ENCODE data around the gene PHF2. TPM values are rescaled to one million over a fixed set of nuclear protein-coding genes. Genes with fewer than 3 reads are reported as not detected.

Gene PHF2
- total RNA-seq, 2 donors from 2014 or later, result 14.9 to 19.5 TPM

GRCh38 chr9:93623753-93624152 is 47.4 kb downstream of the PHF2 start:
- no peak overlapping the region for H3K27ac Mint-ChIP-seq
- H3K4me3 Mint-ChIP-seq, result no peak overlapping the region
- ATAC-seq, result no peak
- peaks cover 12 to 16% of the 10 kb centered on the region in 2 donors for H3K4me1 Mint-ChIP-seq (ENCODE audit: low read depth in 2 of 2)
- no peak for DNase-seq (ENCODE audit: low spot score)
- no peaks in the 10 kb centered on the region for H3K27me3 Mint-ChIP-seq
- H3K36me3 Mint-ChIP-seq, result peaks cover 19% of the 10 kb centered on the region
- no peaks in the 10 kb centered on the region for H3K9me3 Mint-ChIP-seq

- Mint-ChIP-seq H3K4me3 (no peak overlapping the region), H3K27me3 (no peaks in the 10 kb centered on the region), H3K9me3 (no peaks in the 10 kb centered on the region), H3K27ac (no peak overlapping the region), H3K4me1 (ENCODE audit: low read depth in 2 of 2) (peaks cover 11 to 15% of the 10 kb centered on the region in 2 donors), H3K36me3 (peaks cover 20% of the 10 kb centered on the region)
- ATAC-seq, result peak in 1 of 2 donors; percentile 32
- DNase-seq (ENCODE audit: low spot score), result no peak
These were observed 48.0 kb downstream of the PHF2 start for GRCh38 chr9:93624431-93624834.

GRCh38 chr9:93624977-93625376 is 48.6 kb downstream of the PHF2 start:
- no peaks in the 10 kb centered on the region for H3K27me3 Mint-ChIP-seq
- no peak for ATAC-seq

GRCh38 chr9:93629920-93630319 is 53.5 kb downstream of the PHF2 start:
- ATAC-seq, result no peak
- no peaks in the 10 kb centered on the region for H3K9me3 Mint-ChIP-seq
- H3K4me1 Mint-ChIP-seq (ENCODE audit: low read depth in 2 of 2), result peaks cover 3 to 5% of the 10 kb centered on the region in 2 donors
- H3K27ac Mint-ChIP-seq, result no peak overlapping the region
- DNase-seq (ENCODE audit: low spot score), result no peak
- no peak overlapping the region for H3K4me3 Mint-ChIP-seq
- H3K36me3 Mint-ChIP-seq, result peaks cover 20% of the 10 kb centered on the region
- no peaks in the 10 kb centered on the region for H3K27me3 Mint-ChIP-seq

More at GRCh38 chr9:93624977-93625376, 48.6 kb downstream of the PHF2 start:
- peaks cover 11 to 15% of the 10 kb centered on the region in 2 donors for H3K4me1 Mint-ChIP-seq (ENCODE audit: low read depth in 2 of 2)
- peaks cover 20% of the 10 kb centered on the region for H3K36me3 Mint-ChIP-seq
- H3K4me3 Mint-ChIP-seq, result no peak overlapping the region
- H3K27ac Mint-ChIP-seq, result no peak overlapping the region
- DNase-seq (ENCODE audit: low spot score), result no peak
- H3K9me3 Mint-ChIP-seq, result no peaks in the 10 kb centered on the region

- no peak overlapping the region for H3K27ac Mint-ChIP-seq
- no peak overlapping the region for H3K4me3 Mint-ChIP-seq
- peaks cover 20% of the 10 kb centered on the region for H3K36me3 Mint-ChIP-seq
- H3K27me3 Mint-ChIP-seq, result no peaks in the 10 kb centered on the region
- H3K9me3 Mint-ChIP-seq, result no peaks in the 10 kb centered on the region
- H3K4me1 Mint-ChIP-seq (ENCODE audit: low read depth in 2 of 2), result peaks cover 5 to 6% of the 10 kb centered on the region in 2 donors
- DNase-seq (ENCODE audit: low spot score) (no peak), ATAC-seq (no peak)
These were observed 54.5 kb downstream of the PHF2 start for GRCh38 chr9:93630806-93631411.

- Mint-ChIP-seq H3K27me3 (no peaks in the 10 kb centered on the region), H3K36me3 (peaks cover 17% of the 10 kb centered on the region), H3K27ac (no peak overlapping the region), H3K4me1 (ENCODE audit: low read depth in 2 of 2) (peaks cover 0 to 4% of the 10 kb centered on the region in 2 donors), H3K9me3 (no peaks in the 10 kb centered on the region), H3K4me3 (no peak overlapping the region)
- DNase-seq (ENCODE audit: low spot score) (peak; percentile 56), ATAC-seq (no peak)
These were observed 57.3 kb downstream of the PHF2 start for GRCh38 chr9:93633492-93634221.

DNA sequence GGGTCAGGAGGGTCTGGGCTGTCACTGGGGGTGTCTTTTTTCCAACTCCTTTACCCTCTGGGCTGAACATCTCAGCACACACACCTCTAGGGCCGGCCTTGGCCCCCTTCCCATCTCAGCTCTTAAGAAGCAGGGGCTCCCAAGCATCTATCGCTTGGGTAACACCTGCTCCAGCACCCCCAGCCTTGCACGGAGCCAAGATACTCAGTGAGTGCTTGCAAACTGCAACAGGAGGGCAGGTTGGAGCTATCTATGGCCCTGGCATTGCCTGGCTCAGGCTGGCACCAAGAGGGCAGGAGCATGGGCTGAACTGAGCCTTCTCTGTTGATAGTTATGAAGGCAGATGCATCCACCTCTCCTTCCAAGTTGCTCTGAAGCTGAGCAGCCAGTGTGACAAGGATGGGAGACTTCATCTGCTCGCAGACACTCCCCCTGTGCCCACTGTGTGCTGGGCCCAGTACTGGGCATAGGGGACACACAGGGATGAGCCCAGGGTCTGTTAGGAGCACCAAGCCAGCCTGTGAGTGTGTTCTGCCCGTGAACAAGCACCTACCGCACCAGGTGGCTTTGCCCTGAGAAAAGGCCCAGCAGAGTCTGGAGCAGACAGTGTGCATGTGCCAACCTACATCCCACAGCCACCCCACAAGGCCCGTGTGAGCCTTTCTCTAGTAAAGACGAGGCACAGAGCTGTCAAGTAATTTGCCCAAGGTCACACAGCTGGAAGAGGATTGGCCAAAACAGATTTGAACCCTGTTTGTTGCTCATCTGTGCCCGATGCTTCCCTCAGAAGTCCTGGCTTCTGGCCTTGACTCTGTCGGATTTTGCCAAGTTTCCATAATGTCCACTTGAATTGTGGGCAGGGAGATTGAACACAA is 58.2 kb downstream of the PHF2 start:
- no peaks in the 10 kb centered on the region for H3K27me3 Mint-ChIP-seq
- no peak for DNase-seq (ENCODE audit: low spot score)
- H3K36me3 Mint-ChIP-seq, result peaks cover 16% of the 10 kb centered on the region
- no peak overlapping the region for H3K4me3 Mint-ChIP-seq
- peak in 1 of 2 donors; percentile 17 for ATAC-seq
- peaks cover 0 to 4% of the 10 kb centered on the region in 2 donors for H3K4me1 Mint-ChIP-seq (ENCODE audit: low read depth in 2 of 2)
- no peaks in the 10 kb centered on the region for H3K9me3 Mint-ChIP-seq
- H3K27ac Mint-ChIP-seq, result no peak overlapping the region

- H3K4me1 Mint-ChIP-seq (ENCODE audit: low read depth in 2 of 2), result peaks cover 3 to 4% of the 10 kb centered on the region in 2 donors
- DNase-seq (ENCODE audit: low spot score), result no peak
- peak overlapping the region in 1 of 2 donors; percentile 14 for H3K27ac Mint-ChIP-seq
- H3K27me3 Mint-ChIP-seq, result no peaks in the 10 kb centered on the region
- H3K9me3 Mint-ChIP-seq, result no peaks in the 10 kb centered on the region
- no peak overlapping the region for H3K4me3 Mint-ChIP-seq
- peak in 1 of 2 donors; percentile 13 for ATAC-seq
- H3K36me3 Mint-ChIP-seq, result peaks cover 21% of the 10 kb centered on the region
These were observed 59.1 kb downstream of the PHF2 start for GRCh38 chr9:93635186-93636107.

DNA sequence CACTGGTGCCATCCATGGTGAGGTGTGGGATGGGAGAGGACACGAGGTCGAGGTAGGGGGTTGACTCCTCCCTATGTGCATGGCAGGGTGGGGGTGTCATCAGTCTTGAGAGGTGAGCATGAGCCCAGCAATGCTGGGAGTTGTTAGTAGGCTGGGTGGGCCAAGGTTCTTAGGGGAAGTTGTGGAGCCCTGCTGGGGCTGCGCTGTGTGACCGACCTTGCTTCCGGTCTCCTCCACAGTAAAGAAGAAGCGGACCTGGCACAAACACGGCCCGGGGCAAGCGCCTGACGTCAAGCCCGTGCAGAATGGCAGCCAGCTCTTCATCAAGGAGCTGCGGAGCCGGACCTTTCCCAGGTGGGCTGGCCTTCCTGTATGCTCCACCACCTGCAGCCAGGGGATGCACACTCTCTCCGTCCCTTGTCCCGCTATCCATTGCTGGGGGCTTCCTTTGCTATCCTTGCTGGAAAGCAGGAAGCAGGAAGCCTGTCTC is 59.8 kb downstream of the PHF2 start:
- H3K36me3 Mint-ChIP-seq, result peaks cover 26% of the 10 kb centered on the region
- no peak overlapping the region for H3K4me3 Mint-ChIP-seq
- H3K27ac Mint-ChIP-seq, result no peak overlapping the region
- peaks cover 4 to 8% of the 10 kb centered on the region in 2 donors for H3K4me1 Mint-ChIP-seq (ENCODE audit: low read depth in 2 of 2)
- H3K27me3 Mint-ChIP-seq, result no peaks in the 10 kb centered on the region
- H3K9me3 Mint-ChIP-seq, result no peaks in the 10 kb centered on the region
- DNase-seq (ENCODE audit: low spot score) (no peak), ATAC-seq (peak in 1 of 2 donors; percentile 12)

DNA sequence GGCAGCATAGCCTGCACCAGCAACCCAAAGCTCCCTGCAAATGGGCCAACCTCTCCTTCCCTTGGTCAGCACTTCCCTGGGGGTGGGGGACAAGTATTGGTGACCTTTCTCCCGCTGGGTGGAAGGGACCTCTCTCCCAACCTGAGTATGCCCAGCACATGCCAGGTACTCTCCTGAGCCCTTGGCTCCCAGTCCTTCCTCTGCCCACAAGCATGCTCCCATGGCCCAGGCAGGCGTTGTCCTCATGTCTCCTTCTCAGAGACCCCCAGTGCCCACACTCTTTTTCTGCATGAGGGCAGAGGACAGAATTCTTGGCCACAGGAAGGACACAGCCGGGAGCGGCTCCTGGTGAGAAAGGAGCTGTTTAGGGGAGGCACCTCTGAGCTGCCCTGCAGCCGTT is 60.3 kb downstream of the PHF2 start:
- Mint-ChIP-seq H3K27ac (no peak overlapping the region), H3K9me3 (no peaks in the 10 kb centered on the region), H3K4me3 (no peak overlapping the region), H3K4me1 (ENCODE audit: low read depth in 2 of 2) (peaks cover 4 to 8% of the 10 kb centered on the region in 2 donors), H3K27me3 (no peaks in the 10 kb centered on the region), H3K36me3 (peaks cover 26% of the 10 kb centered on the region)
- ATAC-seq (no peak), DNase-seq (ENCODE audit: low spot score) (peak; percentile 49)

DNA sequence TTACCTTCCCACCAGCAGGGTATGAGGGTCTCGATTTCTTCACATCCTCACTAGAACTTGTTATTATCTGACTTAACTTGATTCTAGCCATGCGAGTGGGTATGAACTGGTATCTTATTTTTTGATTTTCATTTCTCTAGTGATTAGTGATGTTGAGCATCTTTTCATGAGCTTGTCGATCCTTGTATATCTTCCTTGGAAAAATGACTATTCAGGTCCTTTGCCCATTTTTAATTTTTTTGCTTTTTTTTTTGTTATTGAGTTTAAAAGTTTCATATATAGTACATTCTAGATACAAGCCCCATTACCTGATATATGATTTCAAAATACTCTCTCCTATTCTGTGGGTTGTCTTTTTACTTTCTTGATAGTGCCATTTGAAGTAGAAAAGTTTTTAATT is 61.5 kb downstream of the PHF2 start:
- Mint-ChIP-seq H3K27ac (no peak overlapping the region), H3K36me3 (peaks cover 26% of the 10 kb centered on the region), H3K4me3 (no peak overlapping the region), H3K4me1 (ENCODE audit: low read depth in 2 of 2) (peaks cover 4 to 8% of the 10 kb centered on the region in 2 donors), H3K27me3 (no peaks in the 10 kb centered on the region), H3K9me3 (no peaks in the 10 kb centered on the region)
- no peak for DNase-seq (ENCODE audit: low spot score)
- ATAC-seq, result no peak

DNA sequence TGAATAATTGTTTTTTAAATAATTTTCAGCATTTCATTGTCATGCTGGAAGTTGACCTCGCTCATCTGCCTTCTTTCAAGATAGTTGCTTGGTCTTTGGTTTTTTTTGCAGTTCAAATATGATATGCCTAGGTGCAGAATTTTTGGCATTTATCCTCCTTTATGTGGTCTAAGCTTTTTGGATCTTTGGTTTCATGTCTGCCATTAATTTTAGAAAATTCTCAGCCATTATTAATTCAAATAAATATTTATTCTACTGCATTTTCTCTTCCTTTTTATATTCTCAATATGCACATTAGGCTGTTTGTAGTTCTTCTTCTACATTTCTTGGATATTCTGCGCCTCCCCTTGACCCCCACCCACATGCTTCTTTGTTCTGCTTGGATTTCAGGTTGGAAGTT is 63.6 kb downstream of the PHF2 start:
- Mint-ChIP-seq H3K27ac (no peak overlapping the region), H3K4me1 (ENCODE audit: low read depth in 2 of 2) (peaks cover 4 to 8% of the 10 kb centered on the region in 2 donors), H3K9me3 (no peaks in the 10 kb centered on the region), H3K4me3 (no peak overlapping the region), H3K36me3 (peaks cover 26% of the 10 kb centered on the region), H3K27me3 (no peaks in the 10 kb centered on the region)
- no peak for ATAC-seq
- DNase-seq (ENCODE audit: low spot score), result no peak

DNA sequence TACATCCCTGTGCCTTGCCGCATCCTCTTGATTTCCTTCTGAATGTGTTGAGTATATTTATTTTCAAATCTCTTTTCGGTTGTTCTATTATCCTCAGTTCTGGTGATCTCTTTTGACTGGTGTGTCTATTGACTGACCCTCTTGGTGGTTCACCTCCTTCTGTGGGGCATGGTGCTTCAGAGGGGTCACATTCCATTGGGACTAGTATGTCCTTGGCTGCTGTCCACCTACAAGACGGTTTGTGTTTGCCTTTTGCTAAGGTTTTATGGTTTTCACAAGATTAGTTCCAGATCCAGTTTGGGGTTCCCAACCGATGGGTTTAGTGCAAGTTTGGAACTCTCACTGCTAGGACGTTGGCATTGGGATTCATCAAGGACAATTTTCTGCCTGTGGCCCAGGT is 66.6 kb downstream of the PHF2 start:
- peaks cover 15% of the 10 kb centered on the region for H3K36me3 Mint-ChIP-seq
- ATAC-seq, result no peak
- H3K27ac Mint-ChIP-seq, result no peak overlapping the region
- no peak overlapping the region for H3K4me3 Mint-ChIP-seq
- DNase-seq (ENCODE audit: low spot score), result no peak
- H3K27me3 Mint-ChIP-seq, result no peaks in the 10 kb centered on the region
- no peaks in the 10 kb centered on the region for H3K9me3 Mint-ChIP-seq
- H3K4me1 Mint-ChIP-seq (ENCODE audit: low read depth in 2 of 2), result peaks cover 0 to 8% of the 10 kb centered on the region in 2 donors
